GM19328 (cell line): Measurements from ENCODE around the gene SNCG.
"Not testable (repeated sequence)": the region's sequence is repeated elsewhere in the genome, so short reads cannot be mapped to it uniquely, and the experiment has no call there.

Experiments used
- ATAC-seq: cut with Tn5 transposase; IDR thresholded peaks from one replicate; pipeline ENCODE4 v1.9.1; 2021; ENCODE audit warnings: mild to moderate bottlenecking, moderate library complexity; ENCODE audit not compliant: unreplicated experiment

The SNCG gene

DNA sequence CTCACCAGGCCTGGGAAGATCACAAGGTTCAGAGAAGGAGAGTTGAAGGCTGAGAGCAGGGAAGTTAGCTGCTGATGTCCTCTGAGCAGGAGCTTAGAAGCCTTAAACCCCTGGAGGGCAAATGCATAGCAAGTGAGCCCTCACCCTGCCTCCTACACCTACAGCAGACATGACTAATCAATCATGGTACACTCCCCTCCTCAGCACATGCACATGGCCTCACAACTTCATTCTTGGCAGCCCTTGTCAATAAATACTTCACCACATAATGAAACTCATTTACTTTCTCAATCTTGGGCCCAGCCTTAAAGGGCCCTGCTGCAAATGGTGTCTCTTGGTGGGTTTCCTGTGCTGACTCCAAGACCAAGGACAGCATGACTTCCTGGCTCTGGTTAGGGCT lies 13.9 kb upstream of the SNCG start:
- no peak for ATAC-seq

DNA sequence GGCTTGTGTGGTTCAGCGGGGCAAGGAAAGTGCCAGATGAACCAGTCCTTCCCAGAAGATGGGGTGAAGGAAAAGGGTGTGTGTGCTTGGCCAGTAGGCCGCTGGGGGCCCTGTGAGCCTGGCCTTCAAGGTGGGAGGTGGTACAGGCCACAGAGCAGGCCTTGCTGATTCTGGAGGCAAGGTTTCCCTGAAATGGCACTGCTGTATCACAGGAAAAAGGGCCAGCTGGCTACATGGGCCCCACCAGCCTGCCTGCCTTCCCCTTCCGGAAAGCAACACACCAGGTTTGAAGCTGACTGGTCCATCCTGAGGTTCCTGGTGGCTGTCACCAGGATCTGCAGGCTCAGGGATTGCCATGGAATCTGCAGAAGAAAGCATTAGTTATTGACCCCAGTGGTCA lies 13.5 kb upstream of the SNCG start:
- no peak for ATAC-seq

DNA sequence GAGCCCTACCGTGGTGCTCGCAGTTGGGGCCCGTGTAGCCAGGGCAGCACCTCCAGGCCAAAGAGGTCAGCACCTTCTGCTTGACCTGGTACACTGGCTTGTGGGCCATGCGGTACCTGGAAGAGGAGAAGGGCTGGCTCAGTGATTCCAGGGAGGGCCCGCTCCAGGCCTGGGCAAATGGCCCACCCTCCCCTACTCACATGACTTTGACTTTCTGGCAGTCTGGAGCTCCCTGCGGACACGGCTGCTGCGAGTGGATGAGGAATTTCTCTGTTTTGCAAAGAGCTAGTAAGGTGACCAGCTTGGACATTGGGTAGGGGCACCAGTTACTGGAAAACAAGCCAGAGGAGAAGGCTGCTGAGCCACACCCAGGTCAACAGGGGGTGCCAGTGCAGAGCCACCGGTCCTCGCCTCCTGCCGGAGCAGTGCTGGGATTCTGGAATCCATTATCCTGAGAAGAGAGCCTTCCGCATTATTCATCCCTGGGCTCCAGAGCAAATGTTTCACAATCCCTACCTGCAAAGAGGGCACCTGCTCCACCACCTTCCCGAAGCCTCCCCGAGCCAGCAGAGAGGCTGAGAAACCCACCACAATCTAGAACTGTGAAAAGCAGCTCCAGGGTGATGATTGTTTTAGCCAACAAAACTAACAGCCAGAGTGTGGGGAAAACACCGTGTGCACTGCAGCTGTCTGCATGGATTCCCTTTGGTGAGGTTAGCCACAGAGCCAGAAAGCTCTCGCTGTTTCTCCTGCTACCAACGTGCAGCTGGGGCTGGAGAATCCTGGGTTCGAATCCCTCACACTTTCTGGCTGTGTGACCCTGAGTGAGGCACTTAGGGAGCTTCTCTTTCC lies 12.8 kb upstream of the SNCG start:
- ATAC-seq: no peak

DNA sequence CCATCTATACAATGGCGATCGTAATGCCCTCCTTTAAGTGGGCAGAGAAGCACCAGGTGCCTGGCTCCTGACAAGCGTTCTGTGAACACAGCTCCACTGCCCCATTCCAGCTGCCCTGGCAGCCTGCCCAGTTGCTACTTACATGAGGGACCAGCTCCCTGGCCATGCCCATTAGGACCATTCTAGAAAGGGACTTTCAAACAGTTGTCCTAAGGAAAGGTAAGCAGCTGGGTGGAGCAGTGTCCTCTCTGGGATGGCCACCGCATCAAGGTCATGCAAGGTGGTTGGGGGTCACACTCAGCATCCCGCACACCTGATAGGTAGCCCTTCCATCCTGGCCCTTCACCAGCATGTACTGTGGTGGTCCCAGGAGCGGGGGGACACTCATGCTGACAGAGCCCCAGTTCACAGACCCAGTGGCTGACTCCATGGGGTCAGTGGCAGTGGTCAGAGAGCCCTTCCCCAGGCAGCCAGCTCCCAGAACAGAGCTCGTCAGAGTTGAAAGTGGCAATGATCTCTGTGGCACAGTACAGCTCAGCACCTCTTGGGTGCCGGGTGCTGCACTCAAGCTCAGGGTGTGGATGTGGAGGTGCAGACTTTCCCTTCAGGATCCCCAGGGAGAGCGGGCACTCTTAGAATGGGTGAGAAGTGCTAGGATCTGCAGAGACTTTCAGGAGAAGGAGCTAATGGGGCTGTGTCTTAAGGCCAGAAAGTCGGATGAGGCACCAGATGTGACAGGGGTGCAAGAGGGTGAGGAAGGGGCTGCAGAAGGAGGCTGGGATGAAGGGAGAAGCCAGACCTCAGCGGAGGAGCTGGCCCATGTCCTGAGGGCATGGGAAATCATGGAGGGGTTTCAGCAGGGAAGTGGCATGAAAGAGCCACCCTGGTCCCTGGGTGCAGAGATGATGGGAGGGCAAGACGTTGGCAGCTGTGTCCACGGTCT lies 11.9 kb upstream of the SNCG start:
- no peak for ATAC-seq

DNA sequence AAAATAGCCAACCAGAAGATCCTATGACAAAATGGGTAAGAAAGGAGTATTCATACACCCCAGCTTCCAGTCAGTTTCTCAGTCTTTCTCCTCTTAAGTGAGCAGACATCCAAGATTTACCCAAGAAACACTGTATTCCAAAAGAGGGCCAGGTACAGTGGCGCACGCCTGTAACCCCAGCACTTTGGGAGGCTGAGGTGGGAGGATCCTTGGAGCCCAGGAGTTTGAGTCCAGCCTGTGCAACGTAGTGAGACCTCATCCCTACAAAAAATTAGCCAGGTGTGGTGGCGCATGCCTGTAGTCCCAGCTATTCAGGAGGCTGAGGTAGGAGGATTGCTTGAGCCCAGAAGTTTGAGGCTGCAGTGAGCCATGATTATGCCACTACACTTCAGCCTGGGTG lies 10.6 kb upstream of the SNCG start:
- not testable (repeated sequence) for ATAC-seq

DNA sequence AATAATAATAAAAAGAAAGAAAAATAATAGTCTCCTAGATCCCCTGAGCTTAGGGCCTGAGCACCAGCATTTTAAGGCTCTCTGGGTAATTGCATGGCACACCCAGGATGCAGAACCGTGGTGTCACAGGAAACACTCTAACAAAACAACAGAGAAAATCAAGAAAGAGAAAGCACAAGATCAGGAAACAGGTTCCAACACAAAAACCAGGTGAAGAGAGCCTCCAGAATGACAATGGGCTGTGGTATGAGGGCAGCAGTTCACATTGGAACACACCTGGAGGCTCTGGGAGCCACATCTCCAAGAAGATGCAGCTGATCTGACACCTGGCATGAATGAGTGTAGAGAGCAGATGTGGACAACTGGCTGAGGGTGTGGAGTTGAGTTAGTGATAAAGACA lies 8.1 kb upstream of the SNCG start:
- ATAC-seq: no peak

DNA sequence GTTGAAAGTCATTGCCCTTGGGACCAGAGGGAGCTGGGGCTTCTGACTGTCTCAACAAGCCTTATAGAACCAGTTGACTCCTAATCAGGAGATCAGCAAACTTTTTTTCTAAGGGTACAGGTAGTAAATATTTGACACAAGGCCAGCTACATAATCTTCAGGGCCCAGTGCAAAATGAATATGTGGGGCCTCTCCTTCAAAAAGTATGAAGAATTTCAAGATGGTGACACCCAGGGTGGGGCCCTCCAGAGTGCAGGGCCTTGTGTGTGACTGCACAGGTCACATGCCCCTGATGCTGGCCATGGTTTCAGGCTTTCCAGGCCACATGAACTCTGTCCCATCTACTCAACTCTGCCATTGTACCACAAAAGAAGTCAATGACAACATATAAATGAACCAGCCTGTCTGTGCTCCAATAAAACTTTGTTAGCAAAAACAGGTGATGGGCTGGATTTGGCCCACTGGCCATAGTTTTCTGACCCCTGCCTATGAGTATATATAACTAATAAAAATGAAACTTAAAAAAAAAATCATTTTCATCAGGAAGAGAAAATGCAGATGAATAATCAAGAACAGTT lies 7.1 kb upstream of the SNCG start:
- ATAC-seq: no peak

DNA sequence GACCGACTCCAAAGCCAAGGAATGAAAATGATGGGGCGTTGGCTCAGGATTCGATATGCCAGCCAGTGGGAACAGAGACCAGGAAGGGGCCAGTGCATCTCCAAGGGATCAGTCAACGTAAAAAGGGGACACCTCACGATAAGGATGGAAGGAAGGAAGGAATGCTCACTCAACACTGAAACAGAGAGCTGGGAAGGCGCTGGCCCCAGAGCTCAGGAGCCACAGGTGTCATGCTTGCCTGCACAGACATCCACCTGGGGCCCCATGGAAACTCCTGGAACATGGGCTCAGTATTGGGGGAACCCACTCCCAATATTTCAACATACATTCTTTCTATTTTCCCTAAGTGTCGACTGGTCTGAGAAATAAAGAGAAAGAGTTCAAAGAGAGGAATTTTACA lies 6.3 kb upstream of the SNCG start:
- no peak for ATAC-seq

DNA sequence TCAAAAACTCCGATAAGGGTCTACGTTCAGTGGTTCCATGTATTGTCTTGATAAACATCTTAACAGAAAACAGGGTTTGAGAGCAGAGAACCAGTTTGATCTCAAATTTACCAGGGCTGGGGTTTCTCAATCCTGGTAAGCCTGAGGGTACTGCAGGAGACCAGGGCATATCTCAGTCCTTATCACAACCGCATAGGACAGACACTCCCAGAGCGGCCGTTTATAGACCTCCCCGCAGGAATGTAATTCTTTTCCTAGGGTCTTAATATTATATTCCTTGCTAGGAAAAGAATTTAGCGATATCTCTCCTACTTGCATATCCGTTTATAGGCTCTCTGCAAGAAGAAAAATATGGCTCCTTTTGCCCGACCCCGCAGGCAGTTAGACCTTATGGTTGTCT lies 5.7 kb upstream of the SNCG start:
- ATAC-seq: not testable (repeated sequence)

DNA sequence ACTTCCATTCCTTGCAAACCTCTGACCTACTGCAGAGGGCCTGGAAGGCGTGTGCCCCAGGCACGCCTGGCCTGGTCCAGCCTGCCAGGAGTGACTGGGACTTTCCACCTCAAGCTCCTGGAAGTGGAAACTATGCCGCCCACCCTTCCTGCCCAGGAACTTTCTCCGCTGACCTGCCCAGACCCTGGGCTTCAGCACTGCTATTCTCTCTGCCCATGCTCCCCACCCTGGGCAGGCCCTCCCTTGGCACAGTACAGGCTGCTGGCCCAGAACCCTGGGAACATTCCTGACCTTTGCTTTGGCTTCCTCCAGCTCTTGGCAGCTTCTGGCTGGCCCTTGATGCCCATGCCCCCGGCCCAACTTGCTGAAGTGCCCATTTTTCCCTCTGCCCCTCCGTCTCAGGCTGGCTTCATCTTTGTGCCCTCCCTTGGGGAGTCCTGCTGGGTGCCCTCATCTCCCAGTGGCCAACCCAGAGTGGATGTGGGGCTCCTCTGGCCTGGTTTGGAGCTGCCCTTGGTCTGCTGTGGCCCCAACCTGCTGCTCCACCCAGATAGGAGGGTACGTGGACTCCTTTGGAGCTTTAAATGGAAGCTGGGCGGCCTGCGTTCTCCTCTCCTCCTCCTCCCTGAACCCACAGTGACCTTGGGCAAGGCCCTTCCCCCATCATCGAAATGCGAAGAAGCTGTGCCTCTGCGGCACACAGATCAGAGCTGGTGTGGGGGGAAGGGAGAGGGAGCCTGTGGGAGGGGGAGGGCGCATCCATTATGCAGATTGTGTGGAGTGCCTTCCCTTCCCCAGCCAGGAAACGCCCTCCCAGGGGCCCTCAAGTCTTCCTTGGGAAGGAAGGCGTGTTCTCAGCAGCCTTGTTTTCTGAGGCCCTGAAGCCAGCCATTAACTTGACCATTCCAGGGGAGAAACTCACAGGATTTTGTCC lies 4.4 kb upstream of the SNCG start:
- ATAC-seq: no peak

DNA sequence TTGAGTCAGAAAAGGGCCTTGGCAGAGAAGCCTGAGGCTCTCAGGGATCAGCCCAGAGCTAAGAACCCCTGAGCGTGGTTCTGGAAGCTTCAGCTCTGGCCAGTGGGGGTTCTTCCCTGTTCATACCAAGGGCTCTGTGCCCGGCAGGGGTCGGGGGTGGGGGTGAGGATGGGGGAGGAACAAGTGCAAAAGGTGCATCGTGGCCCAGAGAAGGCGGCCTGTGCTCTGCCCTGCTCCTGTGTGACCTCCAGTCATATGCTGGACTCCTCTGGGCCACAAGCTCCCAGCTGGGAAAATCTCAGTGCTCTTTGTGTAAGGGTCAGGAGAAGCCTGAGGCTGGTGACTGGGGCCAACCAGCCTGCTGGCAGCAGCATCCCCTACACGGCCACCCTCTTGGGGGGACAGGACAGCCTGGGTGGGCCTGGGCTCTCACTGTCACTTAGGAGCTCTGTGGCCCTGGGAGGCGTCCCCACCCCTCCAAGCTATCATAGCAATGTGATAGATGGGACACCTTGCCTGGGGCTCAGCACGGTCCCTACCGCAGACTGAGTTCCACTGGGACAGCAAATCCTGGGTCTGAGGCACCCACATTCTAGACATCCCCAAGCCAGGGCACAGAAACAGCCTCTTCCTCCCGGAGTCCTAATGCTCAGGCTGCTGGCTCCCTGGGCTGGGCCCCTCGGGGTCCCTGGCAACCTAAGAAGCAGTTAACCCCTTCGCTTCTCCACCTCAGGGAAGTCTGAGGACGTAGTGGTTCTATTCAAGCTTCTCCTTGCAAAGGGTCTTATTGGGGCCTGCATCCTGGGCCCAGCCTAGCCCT lies 3.5 kb upstream of the SNCG start:
- ATAC-seq: no peak

DNA sequence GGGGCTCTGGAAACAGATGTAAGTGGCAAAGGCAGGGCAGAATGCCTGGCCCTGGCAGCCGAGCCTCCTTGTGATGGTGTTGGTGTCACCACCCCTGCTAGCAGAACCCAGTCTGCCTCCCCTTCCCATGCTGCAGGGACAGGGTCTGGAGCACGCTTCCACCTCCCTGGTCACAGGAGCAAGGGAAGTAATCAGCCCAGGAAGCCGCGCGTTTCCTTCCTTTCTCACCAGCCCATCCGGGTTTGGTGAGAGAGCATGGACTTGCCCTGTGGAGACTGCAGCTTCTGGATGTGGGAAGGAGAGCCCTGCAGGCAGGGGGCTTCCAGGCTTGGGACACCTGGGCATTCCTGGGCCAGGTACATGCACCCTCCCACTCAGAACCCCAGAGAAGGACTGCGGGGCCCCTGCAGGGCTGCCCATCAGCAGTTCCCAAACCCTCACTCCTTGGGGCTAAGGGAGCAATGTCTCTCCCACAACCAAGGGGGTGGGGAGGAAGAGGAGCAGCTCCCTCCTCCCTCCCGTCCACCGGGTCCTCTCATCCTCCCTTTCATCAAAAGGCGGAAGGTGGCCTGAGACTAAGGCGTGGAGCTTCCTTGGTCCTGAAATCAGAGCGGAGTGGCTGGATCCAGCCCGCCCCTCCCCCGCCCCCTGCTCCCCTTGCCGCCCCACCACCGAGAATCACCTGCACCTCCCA lies 2.8 kb upstream of the SNCG start:
- no peak for ATAC-seq

DNA sequence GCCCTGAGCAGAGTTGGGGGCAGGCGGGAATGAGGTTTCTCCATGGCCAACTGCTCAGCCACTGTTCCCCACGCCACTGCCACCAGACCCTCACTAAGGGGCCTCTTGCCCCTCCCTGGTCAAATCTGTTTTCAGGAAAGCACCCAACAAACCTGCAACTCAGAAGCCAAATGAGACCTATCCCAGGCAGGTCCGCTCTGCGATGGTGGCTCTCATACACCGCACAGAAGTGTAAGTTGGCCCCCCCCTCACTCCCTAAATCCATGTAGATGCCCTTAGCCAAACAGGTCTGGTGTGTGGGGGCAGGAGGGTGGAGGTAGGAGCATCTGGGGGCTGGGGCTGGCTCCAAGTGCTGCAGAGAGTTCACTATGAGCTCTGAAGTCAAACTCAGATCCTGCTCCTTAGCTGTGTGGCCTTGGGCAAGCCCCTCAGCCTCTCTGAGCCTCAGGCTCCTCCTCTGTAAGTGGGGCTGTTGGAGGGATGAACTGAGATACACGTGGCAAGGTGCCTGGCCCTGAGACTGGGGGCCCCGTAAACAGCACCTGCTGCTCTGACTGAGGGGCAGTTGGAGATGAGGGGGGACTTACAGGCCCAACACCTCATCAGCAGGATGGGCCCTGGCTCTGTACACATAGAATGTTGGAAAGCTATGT lies 2.1 kb upstream of the SNCG start:
- ATAC-seq: no peak

DNA sequence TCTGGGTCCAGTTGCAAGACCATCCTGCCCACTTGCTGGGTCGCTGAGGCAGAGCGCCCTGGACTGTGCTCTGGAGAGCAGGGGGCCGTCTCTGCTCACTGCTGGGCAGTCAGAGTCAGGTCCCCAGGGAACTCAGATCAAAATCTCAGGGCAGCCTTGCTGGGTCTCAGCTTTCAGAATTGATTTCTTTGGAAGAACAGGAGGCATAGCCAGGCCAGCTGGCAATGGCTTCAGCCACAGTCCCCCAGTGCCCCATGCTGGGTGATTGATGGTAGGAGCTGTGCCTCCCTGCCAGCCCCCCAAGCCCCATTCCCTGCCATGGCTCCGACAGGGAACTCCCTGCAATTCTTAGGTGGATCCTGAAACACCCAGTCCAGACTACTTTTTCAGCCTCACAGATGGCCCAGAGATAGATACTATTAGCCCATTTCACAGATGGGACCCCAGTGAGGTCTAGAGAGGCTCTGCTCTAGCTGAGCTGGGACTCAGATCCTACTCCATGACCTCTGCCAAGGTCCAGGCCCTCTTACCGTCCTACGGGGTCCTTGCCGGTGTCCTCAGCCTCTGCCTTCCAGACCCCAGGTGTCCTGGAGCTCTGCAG lies 1.5 kb upstream of the SNCG start:
- no peak for ATAC-seq

DNA sequence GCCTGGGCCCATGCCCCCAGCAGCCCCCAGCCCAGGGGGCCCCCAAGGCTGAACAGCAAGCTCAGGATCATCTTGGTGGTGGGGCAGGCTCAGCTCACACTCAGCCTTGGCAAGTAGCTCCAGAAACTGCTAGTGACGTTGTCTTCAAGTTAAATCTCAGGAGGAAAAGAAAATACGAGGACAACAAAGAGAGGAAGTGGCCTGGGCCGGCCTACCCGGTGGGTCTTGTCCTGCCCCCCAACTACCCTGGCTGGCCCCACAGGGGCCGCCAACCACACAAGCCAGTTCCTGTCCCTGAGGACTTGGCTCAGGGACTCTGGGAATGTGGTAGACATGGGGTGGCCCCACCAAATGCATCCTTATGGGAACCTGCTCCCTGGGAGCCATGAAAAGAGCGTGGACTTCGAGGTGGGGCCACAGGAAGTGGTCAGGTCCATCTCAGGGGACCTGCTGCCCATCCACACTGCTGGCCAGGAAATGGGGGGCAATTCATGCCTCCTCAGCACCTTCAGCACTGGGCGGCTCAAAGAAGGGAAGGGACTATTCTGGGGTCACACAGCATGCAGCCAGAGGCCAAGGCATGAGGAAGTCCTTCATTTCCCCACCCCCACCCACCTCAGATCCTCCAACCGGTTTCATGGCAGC lies 806 bp upstream of the SNCG start, which contains the start of gene MMRN2:
MMRN2 (minus strand) TSS at position 145 of the 645 bp plus-strand sequence; CDS start at position 71, 74 bp downstream.
- ATAC-seq: no peak

DNA sequence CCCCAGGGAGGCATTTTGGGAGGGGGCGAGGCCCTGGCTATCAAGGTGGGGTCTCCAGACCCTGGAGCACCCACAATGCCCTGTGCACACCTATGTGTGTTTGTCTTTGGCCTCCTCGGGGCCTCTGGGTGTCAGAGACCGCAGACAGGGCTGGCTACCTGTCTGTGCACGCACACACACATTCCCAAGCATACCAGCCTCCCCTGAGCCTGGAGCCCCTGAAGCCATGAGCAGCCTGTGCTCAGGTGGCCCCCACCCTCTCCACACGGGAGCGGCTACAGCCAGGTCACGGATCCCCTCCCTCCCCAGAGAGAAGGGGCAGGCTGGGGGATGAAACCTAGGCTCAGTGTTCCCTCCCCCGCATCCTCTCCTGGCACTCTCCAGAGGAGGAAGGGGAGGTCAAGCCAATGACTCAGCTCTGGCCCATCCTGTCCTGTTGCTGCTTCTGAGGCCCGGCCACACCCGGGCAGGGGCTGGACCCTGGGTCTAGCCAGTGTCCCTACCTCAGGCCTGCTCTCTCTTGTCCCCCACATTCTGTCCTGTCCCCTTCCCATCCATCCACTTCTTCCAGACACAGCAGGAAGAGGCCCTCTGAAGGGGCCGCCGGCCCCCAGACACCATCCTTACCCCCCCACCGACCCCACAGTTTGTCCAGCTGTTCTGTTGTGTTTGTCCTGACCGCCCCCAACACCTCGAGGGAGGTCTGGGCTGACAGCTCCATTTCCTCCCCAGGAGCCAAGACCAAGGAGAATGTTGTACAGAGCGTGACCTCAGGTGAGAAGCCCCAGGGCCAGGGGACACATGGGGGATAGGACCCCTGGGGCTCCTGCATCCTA lies 720 bp downstream of the SNCG start:
- ATAC-seq: no peak

DNA sequence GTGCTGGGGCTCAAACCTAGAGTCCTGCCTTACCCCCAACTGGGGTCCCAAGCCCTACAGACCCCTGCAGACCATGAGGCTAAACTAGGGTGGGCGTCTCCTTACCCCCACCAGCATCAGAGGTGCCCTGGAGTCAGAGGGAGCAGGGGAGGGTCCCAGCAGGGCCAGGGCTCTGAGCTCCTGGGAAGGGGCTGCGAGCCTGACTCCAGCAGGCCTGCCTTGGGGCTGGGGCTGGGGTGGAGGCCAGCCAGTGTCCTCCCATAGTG lies 1.3 kb downstream of the SNCG start:
- no peak for ATAC-seq
